ENCODE results near the gene MYOM1.
"Not testable (repeated sequence)": the region's sequence is repeated elsewhere in the genome, so short reads cannot be mapped to it uniquely, and the experiment has no call there.

The MYOM1 gene

DNA sequence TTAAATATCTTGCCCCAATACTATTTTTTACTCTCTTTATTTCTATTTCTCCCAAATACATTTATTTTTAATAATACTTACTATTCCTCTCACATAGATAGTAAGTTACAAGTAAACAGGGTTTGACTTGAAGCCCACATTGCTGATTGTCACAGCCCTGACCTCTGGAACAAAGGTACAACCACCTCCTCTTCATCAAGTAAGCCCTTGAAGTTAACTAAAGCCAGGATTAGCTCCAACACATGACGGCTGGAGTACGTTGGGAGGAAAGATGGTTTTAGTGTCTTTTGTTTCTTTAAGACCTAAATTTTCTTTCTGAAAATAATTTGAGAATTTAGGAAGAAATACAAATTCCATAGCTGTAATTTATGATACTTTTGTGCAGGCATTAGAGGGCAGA, 949 bp downstream of the MYOM1 start:
- DNase-seq (ENCODE audit: low spot score) = no peak

DNA sequence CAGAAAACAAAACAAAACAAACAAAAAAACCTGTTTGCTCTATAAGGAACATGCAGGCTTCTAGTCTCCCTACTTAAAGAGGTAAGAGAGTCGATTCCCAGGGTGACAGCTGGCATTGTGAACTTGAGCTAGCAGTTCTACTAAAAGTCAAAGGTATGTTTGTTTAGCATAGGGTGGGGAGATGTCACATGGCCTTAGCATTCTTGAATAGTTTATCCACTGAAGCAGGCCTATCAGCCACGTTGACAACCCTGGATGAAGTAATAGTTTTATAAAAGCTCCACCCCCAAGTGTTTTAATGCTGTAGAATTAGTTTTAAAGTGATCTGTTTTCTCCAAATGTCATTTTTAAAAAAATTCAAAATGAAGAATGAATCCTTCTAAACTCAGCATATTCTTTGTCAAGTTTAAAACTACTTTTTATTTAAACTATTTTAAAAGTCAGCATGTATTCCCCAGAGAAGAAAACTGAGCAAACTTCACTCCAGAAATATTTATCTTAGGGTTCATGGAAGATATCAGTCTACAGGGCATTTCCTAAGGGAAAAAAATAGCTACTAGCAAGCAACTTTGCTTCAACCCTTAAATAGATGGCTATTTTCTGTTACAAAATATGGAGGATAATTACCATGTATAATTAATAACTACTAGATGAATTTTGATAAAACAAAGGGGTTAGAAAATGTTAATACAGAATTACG, 1.7 kb downstream of the MYOM1 start:
- peak; percentile 87 for DNase-seq (ENCODE audit: low spot score)

DNA sequence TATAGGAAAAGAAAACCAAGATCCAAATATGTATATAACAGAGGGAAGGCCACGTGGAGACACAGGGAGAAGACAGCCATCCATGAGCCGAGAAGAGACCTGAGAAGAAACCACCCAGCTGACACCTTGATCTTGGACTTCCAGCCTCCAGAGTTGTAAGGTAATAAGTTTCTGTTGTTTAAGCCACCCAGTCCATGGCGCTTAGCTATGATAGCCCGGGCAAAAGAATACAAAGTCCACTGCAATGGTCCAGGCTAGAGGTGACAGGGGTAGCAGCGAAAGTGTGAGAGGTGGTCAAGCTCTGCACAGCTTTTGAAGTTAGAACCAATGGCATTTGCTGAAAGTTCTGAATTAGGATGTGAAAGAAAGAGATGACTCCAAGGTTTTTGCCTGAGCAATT, 2.8 kb downstream of the MYOM1 start:
- no peak for DNase-seq (ENCODE audit: low spot score)

DNA sequence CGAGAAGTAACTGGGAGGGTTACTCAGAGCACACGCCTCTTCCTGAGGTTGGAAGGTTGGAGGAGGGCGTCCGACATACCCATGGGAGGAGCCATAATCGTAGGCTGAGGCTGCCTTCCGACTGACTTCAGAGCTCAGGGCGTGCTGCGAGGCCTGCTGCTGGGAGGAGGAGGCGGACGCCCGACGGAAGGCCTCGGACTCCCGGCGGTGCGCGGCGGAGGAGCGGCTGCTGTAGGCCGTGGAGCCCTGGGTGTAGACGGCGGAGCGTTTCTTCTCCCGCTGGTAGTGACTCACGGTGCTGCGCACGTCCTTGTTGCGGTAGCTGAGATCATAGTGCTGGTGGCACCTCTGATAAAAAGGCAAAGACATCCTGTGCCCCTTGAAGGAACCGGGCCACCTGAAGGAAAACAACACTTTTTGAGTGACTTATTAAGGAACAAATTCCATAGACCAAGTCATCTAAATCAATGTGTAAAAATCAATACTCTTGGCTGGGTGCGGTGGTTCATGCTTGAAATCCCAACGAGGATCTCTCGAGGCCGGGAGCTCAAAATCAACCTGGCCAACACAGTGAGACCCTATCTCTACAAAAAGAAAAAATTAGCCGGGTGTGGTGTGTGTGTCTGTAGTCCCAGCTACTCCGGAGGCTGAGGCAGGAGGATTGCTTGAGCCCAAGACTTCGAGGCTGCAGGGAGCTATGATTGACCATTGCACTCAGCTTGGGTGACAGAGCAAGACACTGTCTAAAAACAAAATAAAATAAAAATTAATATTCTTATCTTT, 4.7 kb downstream of the MYOM1 start:
- no peak for DNase-seq (ENCODE audit: low spot score)

DNA sequence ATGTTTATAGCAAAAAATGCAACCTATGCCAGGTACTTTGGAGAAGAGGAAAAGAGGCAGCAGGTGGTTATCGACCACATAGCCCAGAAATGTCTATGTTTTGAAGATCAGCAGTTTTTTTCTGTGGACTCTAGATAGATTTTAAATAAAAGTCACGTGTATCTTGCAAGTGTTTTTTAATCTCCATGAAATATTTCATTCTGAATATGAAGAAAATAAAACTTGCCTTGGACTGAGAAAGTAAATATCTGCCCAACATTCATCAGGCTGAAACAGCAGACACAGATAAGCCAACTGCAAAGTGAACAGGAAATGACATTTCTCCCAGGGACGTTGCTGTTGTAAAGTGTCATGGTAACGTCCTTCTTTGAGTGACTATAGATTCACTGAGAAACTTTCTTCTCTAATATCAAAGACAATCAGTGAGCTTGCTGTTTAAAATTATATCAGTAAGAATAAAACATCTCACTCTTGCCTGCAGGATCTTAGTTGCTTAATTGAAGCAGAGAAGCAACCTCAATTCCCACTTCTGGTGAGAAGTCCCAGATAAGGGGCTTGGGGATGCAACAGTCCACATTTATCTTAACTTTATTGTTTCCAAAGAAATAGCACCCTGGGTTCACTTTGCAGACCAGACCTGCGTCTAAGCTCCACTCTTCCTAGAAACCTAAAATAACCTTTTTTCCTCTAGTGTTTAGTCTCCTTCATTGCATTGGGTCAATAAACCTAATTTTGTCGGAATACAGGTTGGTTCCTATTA, 6.3 kb downstream of the MYOM1 start:
- no peak for DNase-seq (ENCODE audit: low spot score)

DNA sequence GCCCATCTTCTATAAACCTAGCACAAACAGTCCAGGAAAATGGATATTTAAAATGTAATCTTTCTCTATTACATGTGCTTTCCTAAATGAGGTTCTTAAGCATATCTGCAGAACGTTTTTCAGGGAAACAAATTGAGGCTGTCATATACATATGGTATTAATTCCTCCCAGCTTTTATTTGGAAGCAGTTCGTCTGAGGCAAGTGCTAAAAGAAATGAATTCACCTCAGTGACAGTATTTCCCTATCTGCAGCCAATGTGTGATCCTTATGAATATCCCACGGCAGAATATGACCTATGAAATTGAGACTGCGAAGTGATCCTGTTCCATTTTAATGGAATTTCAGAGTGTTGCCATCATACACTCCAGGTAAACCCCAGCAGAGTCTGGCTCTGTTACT, 7.1 kb downstream of the MYOM1 start:
- DNase-seq (ENCODE audit: low spot score) = no peak

DNA sequence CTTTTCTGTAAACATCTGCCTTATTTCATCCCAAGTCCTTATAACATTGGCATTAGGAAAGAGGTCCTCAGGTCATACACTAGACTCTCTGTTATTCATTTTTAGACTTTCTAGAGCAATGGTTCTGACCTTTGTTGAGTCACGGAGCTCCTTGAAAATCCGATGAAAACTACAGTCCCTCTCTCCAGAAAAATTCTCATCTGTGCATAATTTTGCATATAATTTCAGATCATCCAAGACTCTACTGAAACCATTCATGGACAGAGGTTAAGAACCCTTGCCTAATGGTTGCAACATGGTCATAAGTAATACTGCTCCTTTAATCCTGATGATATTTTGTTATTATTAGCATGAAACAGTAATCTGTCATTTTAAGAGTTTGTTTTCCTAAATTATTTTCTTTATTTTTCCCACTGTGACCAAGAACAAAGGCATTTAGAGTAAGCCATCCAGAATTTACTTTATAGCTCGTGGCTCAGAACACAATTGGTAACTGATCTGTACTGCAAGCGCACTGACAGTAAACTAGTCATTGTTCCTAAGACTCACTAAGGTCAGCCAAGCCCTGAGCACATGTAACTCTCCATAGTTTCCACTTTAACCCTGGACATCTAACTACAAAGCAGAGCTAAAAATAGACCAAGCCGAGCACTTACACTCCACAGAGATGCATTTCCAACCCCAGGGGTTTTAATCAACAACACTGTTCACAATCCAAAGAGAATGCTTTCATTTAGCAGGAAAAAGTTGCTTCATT, 8.4 kb downstream of the MYOM1 start:
- DNase-seq (ENCODE audit: low spot score) = no peak

DNA sequence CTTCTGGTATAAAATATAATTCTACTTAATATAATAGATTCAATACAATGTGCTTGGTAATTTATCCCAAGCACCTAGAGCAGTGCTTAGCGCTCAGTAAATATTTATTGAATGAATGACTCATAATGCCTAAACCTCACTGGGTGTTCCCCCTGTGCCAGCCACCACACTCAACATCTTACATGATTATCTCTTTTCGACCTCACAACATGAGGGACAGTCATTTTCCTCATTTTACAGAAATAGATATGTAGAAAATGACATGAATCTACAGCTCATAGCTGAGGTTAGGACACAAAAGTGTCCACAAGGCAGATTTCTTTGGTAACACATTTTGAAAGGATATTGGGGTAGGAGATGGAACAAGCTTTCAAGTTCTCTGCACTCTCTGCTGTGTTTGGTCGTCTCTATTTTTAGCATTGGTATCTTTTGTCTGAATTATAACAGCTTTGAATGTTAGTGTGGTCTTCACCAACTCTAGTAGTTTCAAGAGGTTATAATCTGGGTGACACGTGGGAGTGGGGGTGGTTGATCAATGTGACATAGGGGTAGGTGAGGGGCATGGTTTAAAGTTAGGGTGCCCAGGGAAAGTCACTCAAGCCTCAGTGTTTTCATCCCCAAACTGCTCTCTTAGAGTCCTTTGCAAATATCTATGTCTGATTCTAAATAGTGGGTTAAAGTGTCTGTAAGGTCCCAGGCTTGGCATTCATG, 9.8 kb downstream of the MYOM1 start:
- DNase-seq (ENCODE audit: low spot score) = no peak

DNA sequence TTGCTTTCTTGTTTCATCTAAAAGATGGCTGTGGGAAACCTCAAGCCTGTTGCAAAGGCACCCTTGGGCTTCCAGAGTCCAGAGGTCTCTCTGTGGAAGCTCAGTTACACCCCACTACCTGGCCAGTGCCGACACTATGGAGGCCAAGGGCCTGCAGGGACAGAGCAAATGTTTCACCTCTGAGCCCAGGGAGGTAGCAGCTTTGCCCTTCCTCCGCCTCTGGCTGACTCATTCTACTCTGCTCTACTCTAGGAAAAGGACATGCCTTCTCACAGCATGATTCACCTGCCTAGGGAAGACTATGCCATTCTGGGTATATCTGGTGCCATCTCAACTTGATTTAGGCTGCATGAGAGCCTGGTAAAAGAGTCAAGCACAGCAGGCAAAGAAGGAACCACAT, 12.2 kb downstream of the MYOM1 start:
- peak; percentile 47 for DNase-seq (ENCODE audit: low spot score)

DNA sequence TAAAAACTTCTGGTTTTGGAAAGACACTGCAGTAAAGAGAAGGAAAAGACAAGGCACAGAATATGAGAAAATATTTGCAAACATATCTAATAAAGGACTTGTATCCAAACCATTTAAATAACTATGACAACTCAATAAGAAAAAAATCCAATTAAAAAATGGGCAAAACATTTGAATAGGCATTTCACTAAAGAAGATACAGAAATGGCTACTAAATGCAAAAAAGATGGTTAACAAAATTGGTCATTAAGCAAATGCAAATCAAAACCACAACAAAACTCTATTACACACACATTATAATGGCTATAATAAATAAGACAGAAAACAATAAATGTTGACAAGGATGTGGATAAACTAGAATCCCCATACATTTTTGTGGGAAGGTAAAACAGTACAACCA, 14.5 kb downstream of the MYOM1 start:
- no peak for DNase-seq (ENCODE audit: low spot score)

DNA sequence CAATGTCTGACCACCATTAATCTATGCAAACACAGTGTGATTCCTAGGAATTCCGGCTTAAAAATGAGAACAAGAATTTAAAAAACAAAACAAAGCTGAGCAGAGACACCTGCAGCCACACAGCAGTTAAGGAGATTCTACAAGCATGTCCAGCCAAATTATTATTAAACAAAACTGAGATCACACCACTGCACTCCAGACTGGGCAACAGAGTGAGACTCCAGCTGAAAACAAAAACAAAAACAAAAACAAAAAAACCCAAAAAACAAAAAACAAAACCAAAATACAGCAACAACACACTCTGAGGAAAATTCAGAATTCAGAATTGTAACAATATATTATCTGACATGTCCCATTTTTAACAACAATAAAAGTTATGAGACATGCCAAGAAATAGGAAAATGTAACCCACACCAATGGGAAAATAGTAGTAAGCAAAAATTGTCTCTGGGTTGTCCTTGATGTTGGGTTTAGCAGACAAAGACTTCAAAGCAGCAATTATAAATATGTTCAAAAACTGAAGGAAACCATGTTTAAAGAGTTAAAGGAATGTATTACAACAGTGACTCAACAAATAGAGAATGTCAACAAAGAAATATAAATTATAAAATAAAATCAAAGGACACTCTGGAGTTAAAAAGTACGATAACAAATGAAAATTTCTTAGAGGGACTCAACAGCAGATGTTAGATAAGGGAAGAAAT, 19.7 kb downstream of the MYOM1 start:
- DNase-seq (ENCODE audit: low spot score) = no peak

DNA sequence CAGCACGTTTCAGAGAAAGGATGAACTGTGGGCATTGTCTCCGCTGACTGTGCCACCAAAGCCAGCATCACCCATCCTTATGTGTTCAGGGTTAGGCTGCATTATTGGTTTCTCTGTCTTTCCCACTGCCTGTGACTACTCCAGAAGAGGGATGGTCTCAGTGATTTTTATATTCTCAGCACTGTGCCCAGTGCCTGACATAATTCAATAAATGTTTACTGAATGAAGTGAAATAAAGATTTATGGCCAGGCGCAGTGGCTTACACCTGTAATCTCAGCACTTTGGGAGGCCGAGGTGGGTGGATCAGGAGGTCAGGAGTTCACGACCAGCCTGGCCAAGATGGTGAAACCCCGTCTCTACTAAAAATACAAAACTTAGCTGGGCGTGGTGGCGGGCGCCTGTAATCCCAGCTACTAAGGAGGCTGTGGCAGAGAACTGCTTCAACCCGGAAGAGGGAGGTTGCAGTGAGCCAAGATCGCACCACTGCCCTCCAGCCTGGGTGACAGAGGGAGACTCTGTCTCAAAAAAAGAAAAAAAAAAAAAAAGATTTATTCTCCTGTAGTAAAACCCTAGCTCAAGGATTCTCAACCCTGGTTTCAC, 21.4 kb downstream of the MYOM1 start:
- DNase-seq (ENCODE audit: low spot score) = not testable (repeated sequence)

DNA sequence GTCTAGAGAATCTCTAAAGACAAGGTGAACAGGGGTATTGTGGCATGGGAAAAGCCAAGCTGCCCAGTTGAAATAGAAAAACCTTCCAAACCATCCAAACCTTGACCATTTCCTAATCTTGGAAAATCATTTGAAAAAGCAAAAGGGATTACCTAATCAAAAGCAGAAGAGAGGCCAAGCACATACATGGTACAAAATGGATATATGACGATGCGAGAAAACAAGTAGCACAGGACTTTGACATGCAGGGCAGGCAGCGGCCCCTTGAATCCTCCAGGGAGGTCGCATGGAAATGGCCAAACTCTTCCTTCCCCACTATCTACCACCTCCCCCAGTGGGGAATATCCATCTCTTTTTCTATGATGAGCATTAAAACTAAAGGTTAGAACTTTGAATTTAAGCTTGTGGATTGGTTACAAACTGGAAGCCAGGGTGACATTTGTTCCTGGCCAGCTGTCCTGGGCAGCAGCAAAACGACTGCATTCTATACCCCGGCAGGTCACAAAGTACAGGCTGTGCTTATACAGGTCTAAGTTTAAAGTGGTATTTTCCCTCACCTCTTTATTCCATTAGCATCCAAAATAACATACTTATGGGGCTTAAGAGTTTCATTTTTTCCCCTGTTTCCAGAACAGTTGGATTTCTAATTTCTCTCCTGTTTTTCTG, 24.7 kb downstream of the MYOM1 start:
- DNase-seq (ENCODE audit: low spot score) = no peak

DNA sequence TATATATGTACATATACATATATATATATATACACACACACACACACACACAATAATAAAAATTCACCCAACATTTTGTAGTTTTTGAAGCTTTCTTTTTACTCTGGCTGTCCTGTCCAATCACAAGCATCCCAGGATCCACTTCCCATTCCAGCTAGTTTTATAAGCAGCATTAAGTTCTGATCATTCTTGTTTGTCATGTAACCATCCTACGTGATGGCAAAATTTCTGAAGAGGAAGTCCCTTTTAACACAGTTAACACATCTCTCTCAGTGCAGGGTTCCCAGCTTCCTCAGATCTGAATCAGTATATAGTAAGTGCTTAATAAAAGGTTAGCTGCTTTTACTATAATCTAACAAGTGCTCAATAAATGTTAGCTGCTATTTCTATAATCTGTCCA, 26.4 kb downstream of the MYOM1 start:
- DNase-seq (ENCODE audit: low spot score) = no peak

DNA sequence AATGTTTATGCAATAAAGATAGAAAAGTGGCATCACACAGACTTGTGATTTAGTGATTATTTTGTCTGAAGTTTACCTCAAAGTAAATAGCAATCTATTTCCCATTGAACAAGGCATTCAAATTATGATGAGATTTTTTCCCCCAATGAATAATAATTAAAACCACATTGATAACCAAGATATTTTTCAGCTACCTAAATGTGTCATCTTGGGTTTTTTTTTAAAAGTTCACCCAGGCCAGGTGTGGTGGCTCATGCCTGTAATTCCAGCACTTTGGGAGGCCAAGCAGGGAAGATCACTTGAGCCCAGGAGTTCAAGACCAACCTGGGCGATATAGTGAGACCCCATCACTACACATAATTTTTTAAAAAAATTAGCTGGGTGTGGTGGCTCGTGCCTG, 27.0 kb downstream of the MYOM1 start:
- no peak for DNase-seq (ENCODE audit: low spot score)

DNA sequence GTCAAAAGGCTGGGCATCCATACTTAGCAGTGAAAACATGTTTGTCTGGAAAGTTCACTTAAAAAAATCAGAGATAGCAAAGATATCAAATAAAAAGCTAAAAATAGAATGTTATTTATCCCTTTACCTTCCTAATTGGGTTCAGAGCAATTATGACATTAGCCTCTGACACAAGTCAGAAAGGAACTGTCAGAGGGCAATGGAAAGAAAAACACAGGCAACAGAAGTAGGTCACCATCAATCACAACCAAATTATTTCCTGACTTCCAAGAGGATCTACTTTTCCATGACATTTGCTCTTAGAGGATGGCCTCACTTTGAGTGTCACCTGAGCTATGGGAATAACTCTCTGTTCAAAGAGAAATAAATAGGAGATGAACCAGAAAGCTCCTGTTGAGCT, 27.5 kb downstream of the MYOM1 start:
- no peak for DNase-seq (ENCODE audit: low spot score)

DNA sequence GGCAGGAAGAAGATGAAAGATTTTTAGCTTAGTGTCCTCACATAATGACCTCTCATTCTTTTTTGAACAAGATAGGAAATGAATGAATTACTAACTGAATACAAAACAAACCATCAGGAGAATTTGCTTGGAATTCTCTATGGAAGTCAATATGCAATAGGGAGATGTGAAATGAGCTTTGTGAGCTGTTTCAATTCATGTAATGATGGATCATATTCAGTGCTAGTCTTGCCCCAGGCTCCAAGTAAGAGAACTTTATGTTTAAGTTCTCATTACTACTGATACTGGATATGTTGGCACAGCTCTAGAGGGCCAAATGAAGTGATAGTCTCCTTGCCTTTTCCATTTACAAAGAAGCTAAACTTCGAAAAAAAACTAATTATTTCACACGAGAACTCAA, 29.2 kb downstream of the MYOM1 start:
- DNase-seq (ENCODE audit: low spot score) = no peak

DNA sequence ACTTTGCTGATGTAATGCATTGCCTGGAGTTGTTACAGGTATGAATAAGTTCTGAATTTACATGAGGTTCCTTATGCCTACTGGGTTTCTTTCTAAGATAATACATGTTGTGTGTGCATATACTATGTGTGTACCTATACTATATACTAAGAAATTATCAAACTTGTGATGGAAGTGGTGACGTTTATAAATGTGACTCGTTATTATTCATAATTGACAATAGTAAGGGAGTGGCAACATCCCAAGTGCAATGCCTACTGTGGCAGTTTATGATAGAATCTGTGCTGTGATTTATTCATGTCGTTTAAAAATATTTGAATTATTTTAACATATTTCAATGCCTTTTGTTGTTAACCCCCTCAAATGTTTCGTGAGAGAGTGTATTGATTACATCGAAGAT, 29.9 kb downstream of the MYOM1 start:
- DNase-seq (ENCODE audit: low spot score) = no peak

DNA sequence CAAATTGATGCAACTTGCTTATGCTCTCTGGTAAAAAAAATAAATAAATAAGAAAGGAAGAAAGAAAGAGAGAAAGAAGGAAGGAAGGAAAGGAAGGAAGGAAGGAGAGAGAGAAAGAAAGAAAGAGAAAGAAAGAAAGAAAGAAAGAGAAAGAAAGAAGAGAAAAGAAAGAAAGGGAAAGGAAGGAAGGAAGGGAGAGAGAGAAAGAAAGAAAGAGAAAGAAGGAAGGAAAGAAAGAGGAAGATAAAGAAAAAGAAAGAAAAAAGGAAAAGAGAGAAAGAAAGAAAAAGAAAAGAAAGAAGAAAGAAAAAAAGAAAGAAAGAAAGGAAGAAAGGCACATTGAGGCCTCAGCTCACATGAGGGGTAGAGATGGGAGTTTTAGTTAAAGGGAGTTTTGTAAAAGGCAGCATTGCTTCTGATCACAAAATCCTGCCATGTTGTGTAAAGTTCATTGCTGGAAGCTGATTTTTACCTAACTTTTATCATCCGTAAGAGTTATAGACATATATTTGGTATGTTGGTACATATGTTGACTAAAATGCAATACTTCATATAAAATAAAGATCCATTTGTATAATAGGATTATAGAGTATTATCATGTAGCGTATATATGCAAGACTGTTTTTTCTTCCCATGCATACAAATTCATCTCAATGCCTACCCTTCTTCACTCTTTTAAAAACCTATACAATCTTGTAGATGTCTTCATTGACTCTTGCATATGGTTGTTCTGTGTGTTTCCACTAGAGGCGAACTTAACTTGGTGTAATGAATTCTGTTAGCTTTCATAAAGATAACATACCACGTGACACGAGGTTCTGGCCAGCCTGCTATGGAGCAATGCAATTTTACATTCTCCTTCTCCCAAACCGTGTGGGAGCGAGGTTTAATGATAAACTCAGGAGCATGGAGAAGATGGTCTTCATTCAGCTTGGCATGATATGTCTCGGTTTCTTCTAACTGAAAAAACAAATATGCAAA, 32.8 kb downstream of the MYOM1 start:
- DNase-seq (ENCODE audit: low spot score) = peak; percentile 23
